K562 (cell line): Measurements from ENCODE around the gene TNFAIP3. TPM values are rescaled to one million over a fixed set of nuclear protein-coding genes. Genes with fewer than 3 reads are reported as not detected.

Source experiments
- ADNP ChIP-seq: fragments of 200-800 bp; sonication (Bioruptor generic); IDR thresholded peaks from 2 replicates; pipeline ENCODE4 v1.6.1; 2016; ENCODE audit warnings: missing genetic modification characterization, missing compliant biosample characterization
- ATF1 ChIP-seq, 2 experiments: fragments of 450-650 bp in 1 of 2; IDR thresholded peaks; 2 replicates each; pipeline ENCODE4 v1.6.1; 2016; ENCODE audit warnings: missing compliant biosample characterization in 1 of 2, missing genetic modification characterization in 1 of 2
- ATF4 ChIP-seq: fragments of 450-650 bp; formaldehyde crosslinking; IDR thresholded peaks from 2 replicates; pipeline ENCODE4 v1.4.0; 2022; ENCODE audit warnings: mild to moderate bottlenecking, moderate library complexity
- CBX3 ChIP-seq, 2 experiments: IDR thresholded peaks; 1 replicate in 1 of 2; 2 replicates in 1 of 2; pipeline ENCODE4 v1.6.1; 2012; ENCODE audit warnings: inconsistent platforms in 2 of 2, low read length in 2 of 2, borderline replicate concordance in 1 of 2, control low read depth in 1 of 2
- CHD2 ChIP-seq: IDR thresholded peaks from 2 replicates; pipeline ENCODE4 v1.6.1; 2011; ENCODE audit warnings: low read depth, low read length
- DACH1 ChIP-seq: fragments of 450-650 bp; IDR thresholded peaks from 2 replicates; pipeline ENCODE4 v1.6.1; 2018; ENCODE audit not compliant: partially characterized antibody
- FUS ChIP-seq: fragments of 200-400 bp; formaldehyde crosslinking; optimal IDR thresholded peaks from 2 replicates; pipeline ENCODE3; 2017; ENCODE audit warnings: low read depth, low read length
- HCFC1 ChIP-seq: IDR thresholded peaks from 2 replicates; pipeline ENCODE4 v1.6.1; 2012; ENCODE audit warnings: low read depth, low read length, improper control_type of control experiment
- HDAC1 ChIP-seq, 2 experiments: fragments of 450-650 bp; IDR thresholded peaks; 2 replicates each; pipeline ENCODE4 v1.6.1; 2016 to 2017; ENCODE audit warnings: inconsistent platforms in 1 of 2, mild to moderate bottlenecking in 1 of 2, moderate library complexity in 1 of 2
- L3MBTL2 ChIP-seq: fragments of 450-650 bp; IDR thresholded peaks from 2 replicates; pipeline ENCODE4 v1.6.1; 2016; ENCODE audit warnings: mild to moderate bottlenecking, moderate library complexity
- MTA1 ChIP-seq: fragments of 450-650 bp; IDR thresholded peaks from 2 replicates; pipeline ENCODE4 v1.6.1; 2017; ENCODE audit warnings: borderline replicate concordance
- POLR2B ChIP-seq: fragments of 450-650 bp; IDR thresholded peaks from 2 replicates; pipeline ENCODE4 v1.6.1; 2018; ENCODE audit warnings: low read depth; ENCODE audit not compliant: partially characterized antibody
- SMAD3 ChIP-seq: fragments of 450-650 bp; formaldehyde crosslinking; conservative IDR thresholded peaks from 2 replicates; pipeline ENCODE4 v1.4.0; 2020; ENCODE audit warnings: mild to moderate bottlenecking
- SOX6 ChIP-seq: fragments of 450-650 bp; IDR thresholded peaks from 2 replicates; pipeline ENCODE4 v1.6.1; 2014; ENCODE audit warnings: mild to moderate bottlenecking
- STAT5B ChIP-seq: fragments of 250-450 bp; sonication (Bioruptor Pico); IDR thresholded peaks from 2 replicates; pipeline ENCODE4 v1.8.0; 2021; ENCODE audit warnings: mild to moderate bottlenecking, inconsistent platforms
- TCF7L2 ChIP-seq: fragments of 150-350 bp; IDR thresholded peaks from 2 replicates; pipeline ENCODE4 v1.6.1; 2016; ENCODE audit warnings: low read depth, mild to moderate bottlenecking, low read length, moderate library complexity
- ZBTB33 ChIP-seq: sonication (generic); formaldehyde crosslinking; IDR thresholded peaks from 2 replicates; pipeline ENCODE4 v1.8.1; 2023; ENCODE audit warnings: mild to moderate bottlenecking, missing genetic modification reagents
- ZNF318 ChIP-seq, 2 experiments: fragments of 450-650 bp; IDR thresholded peaks; 2 replicates each; pipeline ENCODE4 v1.6.1; 2016; ENCODE audit warnings: mild to moderate bottlenecking in 2 of 2, borderline replicate concordance in 1 of 2, low read depth in 1 of 2, moderate library complexity in 1 of 2
- polyA plus RNA-seq, 8 experiments: library from polyadenylated mRNA; depleted of rRNA in 4 of 8; stranded (reverse) in 5 of 8; unstranded in 3 of 8; fragments of >200 nt; fragmentation: Nextera tagmentation in 2 of 8; fragmentation: Illumina TruSeq in 1 of 8; extraction: Ambion mirVana in 2 of 8; extraction: Trizol in 1 of 8; gene quantifications; 2 replicates each; pipeline versions ENCODE4 v1.2.1 to v1.2.3, GENCODE V29; 2011 to 2014; ENCODE audit warnings: inconsistent platforms in 1 of 8, missing spikeins in 1 of 8
- total RNA-seq, 7 experiments: library from RNA; depleted of rRNA in 6 of 7; stranded (reverse); fragments of >200 nt in 6 of 7; fragmentation: Illumina TruSeq in 2 of 7; extraction: Trizol in 2 of 7; gene quantifications; 2 replicates each; pipeline versions ENCODE4 v1.2.1 to v1.2.3, GENCODE V29; 2011 to 2021; ENCODE audit warnings: low replicate concordance in 1 of 7

The TNFAIP3 gene
- total and polyA plus RNA-seq, 9 of the 15 experiments (the other 6 are each of a cell fraction or from before 2014, with no cell fraction given): 0.79 to 17.0 (median 6.4) TPM

GRCh38 chr6:137863091-137863797 is 3.8 kb upstream of the TNFAIP3 start (continued):
- TF ChIP-seq HDAC1 (IDR thresholded peaks at IDR 0.05) (peak in 1 of 2 experiments; percentile 84; a peak in 2 of 4 replicates), HCFC1 (peak; percentile 20; the same call in 1 of the 2 replicates), DACH1 (peak; percentile 38), ATF1 (CRISPR knock-in tag; IDR thresholded peaks at IDR 0.05) (no peak), ATF1 (tag; IDR thresholded peaks at IDR 0.05) (peak; percentile 94), SMAD3 (CRISPR knock-in tag) (peak; percentile 78), ZNF318 (IDR thresholded peaks at IDR 0.05; ENCODE audit: borderline replicate concordance in 1 of 2, low read depth in 1 of 2) (peak in 1 of 2 experiments; percentile 97; a peak in 2 of 4 replicates), TCF7L2 (no peak), ADNP (tag) (no peak), L3MBTL2 (peak; percentile 65; the same call in 1 of the 2 replicates), CBX3 (IDR thresholded peaks at IDR 0.05; ENCODE audit: borderline replicate concordance in 1 of 2, low read length in 2 of 2) (peak in 1 of 2 experiments; percentile 95; a peak in 2 of 3 replicates), CHD2 (no peak), STAT5B (CRISPR knock-in tag) (no peak), MTA1 (peak; percentile 94), ZBTB33 (CRISPR knock-in tag) (peak; percentile 50), FUS (no peak), SOX6 (peak; percentile 96), POLR2B (peak; percentile 77), ATF4 (peak; percentile 93)
